Endothelial cell of umbilical vein (primary cell): ENCODE measurements around the gene IRF2BP2. TPM values are rescaled to one million over a fixed set of nuclear protein-coding genes. Genes with fewer than 3 reads are reported as not detected.

ENCODE experiments used
- BruUV-seq: library from RNA; stranded (reverse); fragments of 400-500 nt; replicated peaks from 2 replicates; lab custom pipeline; 2021; lab: Mats Ljungman, UMichigan
- CTCF ChIA-PET: fragments of 300-600, 350-600 bp; sonication (Branson Sonifier 250); formaldehyde crosslinking; loops from one replicate; lab custom pipeline; 2021; ENCODE audit warnings: antibody characterized with exemption, inconsistent platforms; lab: Charles Lee
- POLR2A ChIA-PET: fragments of 300-600, 350-600 bp; sonication (Branson Sonifier 250); formaldehyde crosslinking; loops from one replicate; lab custom pipeline; 2021; ENCODE audit warnings: antibody characterized with exemption, inconsistent platforms; lab: Charles Lee
- DNase-seq: peaks from one replicate; pipeline ENCODE4 v3.0.0-alpha.2; 2011; ENCODE audit warnings: low read depth, low spot score
- FAIRE-seq: peaks from 2 replicates; lab custom pipeline; 2011; peaks lifted over from hg19 to GRCh38; lab: Jason Lieb, UNC
- H2AFZ ChIP-seq: 2 replicates; pipeline ENCODE4 v1.6.0; 2012; ENCODE audit warnings: low read depth, low read length, control low read depth, inconsistent platforms
- H3K27ac ChIP-seq: 2 replicates; pipeline ENCODE4 v1.5.1; 2011; ENCODE audit warnings: low read depth, mild to moderate bottlenecking, control low read depth, low read length, moderate library complexity; ENCODE audit not compliant: insufficient read depth
- H3K27me3 ChIP-seq, 2 experiments: 2 replicates each; pipeline versions ENCODE4 v1.6.0 to v1.6.1; 2011; ENCODE audit warnings: low read length in 2 of 2, mixed read lengths in 1 of 2; ENCODE audit not compliant: control insufficient read depth in 2 of 2, insufficient read depth in 2 of 2
- H3K36me3 ChIP-seq, 2 experiments: 2 replicates in 1 of 2; 3 replicates in 1 of 2; pipeline ENCODE4 v1.5.1; 2011; ENCODE audit warnings: low read length in 2 of 2, mild to moderate bottlenecking in 1 of 2, moderate library complexity in 1 of 2; ENCODE audit not compliant: control insufficient read depth in 2 of 2, insufficient read depth in 2 of 2; ENCODE audit errors: extremely low read depth in 1 of 2
- H3K4me1 ChIP-seq: 3 replicates; pipeline ENCODE4 v1.5.1; 2011; ENCODE audit warnings: mild to moderate bottlenecking, low read length; ENCODE audit not compliant: control insufficient read depth, insufficient read depth; ENCODE audit errors: extremely low read depth
- H3K4me2 ChIP-seq: 2 replicates; pipeline ENCODE4 v1.6.1; 2011; ENCODE audit warnings: low read length, control low read depth, mixed read lengths; ENCODE audit not compliant: insufficient read depth
- H3K4me3 ChIP-seq, 3 experiments: fragments of 200-600 bp in 1 of 3; sonication (generic), shearing (Covaris generic) in 1 of 3; replicated peaks in 1 of 3; 2 replicates each; pipeline ENCODE4 v1.5.1; 2011 to 2016; ENCODE audit warnings: control low read depth in 3 of 3, low read length in 3 of 3, mild to moderate bottlenecking in 2 of 3, inconsistent platforms in 1 of 3, low read depth in 1 of 3, moderate library complexity in 1 of 3; ENCODE audit not compliant: insufficient read depth in 1 of 3
- H3K79me2 ChIP-seq: 2 replicates; pipeline ENCODE4 v1.6.0; 2012; ENCODE audit warnings: low read length, inconsistent platforms; ENCODE audit not compliant: control insufficient read depth, insufficient read depth
- H3K9ac ChIP-seq: replicated peaks from 2 replicates; pipeline ENCODE3; 2011; ENCODE audit warnings: low read length, control low read depth; ENCODE audit not compliant: insufficient read depth; ENCODE audit errors: extremely low read depth
- H3K9me1 ChIP-seq: replicated peaks from 3 replicates; pipeline ENCODE4 v1.6.0; 2011; ENCODE audit warnings: mild to moderate bottlenecking, low read length; ENCODE audit not compliant: control insufficient read depth, insufficient read depth; ENCODE audit errors: extremely low read depth
- H3K9me3 ChIP-seq: replicated peaks from 2 replicates; pipeline ENCODE4 v1.5.1; 2012; ENCODE audit warnings: low read length, inconsistent platforms; ENCODE audit not compliant: control insufficient read depth, insufficient read depth
- H4K20me1 ChIP-seq: replicated peaks from 2 replicates; pipeline ENCODE3; 2011; ENCODE audit warnings: mild to moderate bottlenecking, low read length; ENCODE audit not compliant: control insufficient read depth, insufficient read depth; ENCODE audit errors: extremely low read depth
- CTCF ChIP-seq, 2 donors: IDR thresholded peaks; 1 replicate in 1 of 2; 2 replicates in 1 of 2; pipeline ENCODE4 v1.5.1; 2011; ENCODE audit warnings: low read length in 2 of 2, mild to moderate bottlenecking in 2 of 2, moderate library complexity in 2 of 2, control low read depth in 1 of 2, inconsistent platforms in 1 of 2, low read depth in 1 of 2; ENCODE audit not compliant: insufficient read depth in 1 of 2; ENCODE audit errors: extremely low read depth in 1 of 2
- EZH2 ChIP-seq: IDR thresholded peaks from 2 replicates; pipeline ENCODE4 v1.6.1; 2012; ENCODE audit warnings: borderline replicate concordance, low read depth, mild to moderate bottlenecking, moderate library complexity, low read length, inconsistent platforms; ENCODE audit not compliant: severe bottlenecking
- FOS ChIP-seq: IDR thresholded peaks from 2 replicates; pipeline ENCODE4 v1.6.1; 2011; ENCODE audit warnings: mild to moderate bottlenecking, low read length, moderate library complexity, borderline replicate concordance; ENCODE audit not compliant: insufficient read depth
- GATA2 ChIP-seq: IDR thresholded peaks from 2 replicates; pipeline ENCODE4 v1.7.0; 2011; ENCODE audit warnings: low read depth, mild to moderate bottlenecking, moderate library complexity, mixed read lengths, low read length; ENCODE audit not compliant: insufficient read length, insufficient read depth
- JUN ChIP-seq: IDR thresholded peaks from 2 replicates; pipeline ENCODE4 v1.6.1; 2011; ENCODE audit warnings: borderline replicate concordance, low read depth; ENCODE audit not compliant: insufficient read length, insufficient read depth
- MYC ChIP-seq: IDR thresholded peaks from one replicate; pipeline ENCODE4 v1.6.1; 2011; ENCODE audit warnings: mild to moderate bottlenecking, low read depth, low read length
- POLR2A ChIP-seq: IDR thresholded peaks from 2 replicates; pipeline ENCODE4 v1.6.1; 2012; ENCODE audit warnings: low read depth, mild to moderate bottlenecking, control low read depth, low read length
- POLR2AphosphoS5 ChIP-seq: IDR thresholded peaks from 2 replicates; pipeline ENCODE4 v1.6.1; 2012; ENCODE audit warnings: low read depth, mild to moderate bottlenecking, control low read depth, low read length, moderate library complexity; ENCODE audit not compliant: insufficient read depth
- dilution Hi-C: fragments of 300-500 bp; cut with MboI; formaldehyde crosslinking; loops from one replicate; pipeline ENCODE4 v1.15.0; 2019; ENCODE audit warnings: low sequenced_read_pairs; ENCODE audit not compliant: extremely low pct_ligation_motif_present
- intact Hi-C: fragments of 100-400 bp; cut with micrococcal nuclease; formaldehyde crosslinking; loops from one replicate; pipeline ENCODE4 v1.10.0; 2022
- polyA plus RNA-seq, 4 experiments: library from polyadenylated mRNA; depleted of rRNA in 3 of 4; stranded (reverse) in 3 of 4; unstranded in 1 of 4; fragments of >200 nt; gene quantifications; 2 replicates each; pipeline versions ENCODE4 v1.2.1 to v1.2.3, GENCODE V29; 2011 to 2012; ENCODE audit warnings: missing spikeins in 1 of 4
- total RNA-seq: library from RNA; stranded (reverse); gene quantifications from 2 replicates; pipeline ENCODE4 v1.2.3, GENCODE V29; 2021
- TF ChIP-seq, protein P1 (sequence below): IDR thresholded peaks from 2 replicates; pipeline ENCODE4 v1.6.1; 2011; ENCODE audit not compliant: insufficient read depth, insufficient read length

IRF2BP2 gene
- total and polyA plus RNA-seq, 2 donors (not counting 3 experiments of a cell fraction or from before 2014, with no cell fraction given) = 66.6 to 109 TPM

- POLR2A ChIA-PET = no interaction called here
- Histone ChIP-seq H3K9me1 (no peaks in the 10 kb centered on the region), H3K9me3 (no peaks in the 10 kb centered on the region), H4K20me1 (no peaks in the 10 kb centered on the region), H3K36me3 (no peaks in the 10 kb centered on the region), H2AFZ (peak overlapping the region; percentile 72), H3K4me1 (peaks cover 13% of the 10 kb centered on the region), H3K79me2 (no peaks in the 10 kb centered on the region), H3K9ac (peak overlapping the region; percentile 28), H3K4me3 (no peak overlapping the region), H3K27ac (peak overlapping the region; percentile 58), H3K27me3 (no peaks in the 10 kb centered on the region), H3K4me2 (no peak overlapping the region)
- CTCF ChIA-PET = interaction anchor here (1.1 kb wide), 1 partner anchor 7 kb away, joined by 4 read pairs; no protein-coding TSS in a partner anchor
- intact Hi-C loops (no loop called here), dilution Hi-C loops (loop anchor here (25.0 kb wide), 1 partner anchor 368 kb away; no protein-coding TSS in a partner anchor)
- no TSS peak for BruUV-seq
- FAIRE-seq (peak; percentile 40), DNase-seq (peak; percentile 47)
- no peak for TF ChIP-seq JUN
- TF ChIP-seq FOS = peak; percentile 43
These were observed 9.1 kb upstream of the IRF2BP2 start for GRCh38 chr1:234619071-234619480.

DNA sequence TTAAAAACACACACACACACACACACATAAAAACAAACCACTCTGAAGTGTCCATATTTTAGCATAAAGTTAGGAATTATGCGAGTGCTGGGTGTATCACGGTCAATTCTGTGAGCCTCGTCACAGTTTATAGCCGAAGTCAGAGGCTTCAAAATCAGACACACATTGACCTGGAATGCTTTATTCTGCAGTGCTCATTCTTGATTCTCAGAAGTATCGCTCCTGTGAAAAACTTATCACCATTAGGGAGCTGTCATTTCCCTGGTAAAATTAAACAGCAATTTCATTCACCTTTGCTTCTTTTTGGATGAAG lies 8.7 kb upstream of the IRF2BP2 start:
- CTCF ChIA-PET = no interaction called here
- Histone ChIP-seq H3K9ac (peak overlapping the region; percentile 28), H3K4me1 (peaks cover 17% of the 10 kb centered on the region), H3K9me1 (no peaks in the 10 kb centered on the region), H3K4me3 (no peak overlapping the region), H3K79me2 (no peaks in the 10 kb centered on the region), H3K27me3 (no peaks in the 10 kb centered on the region), H2AFZ (peak overlapping the region; percentile 72), H3K9me3 (no peaks in the 10 kb centered on the region), H3K36me3 (no peaks in the 10 kb centered on the region), H3K27ac (peak overlapping the region; percentile 58), H4K20me1 (no peaks in the 10 kb centered on the region), H3K4me2 (peak overlapping the region; percentile 9)
- POLR2A ChIA-PET = no interaction called here
- intact Hi-C loops = no loop called here
- DNase-seq (no peak), FAIRE-seq (no peak)
- TSS peak; percentile 59 for BruUV-seq
- dilution Hi-C loops = loop anchor here (25.0 kb wide), 1 partner anchor 369 kb away; no protein-coding TSS in a partner anchor
- TF ChIP-seq POLR2AphosphoS5 (no peak), GATA2 (no peak), FOS (no peak), MYC (no peak), POLR2A (no peak), JUN (no peak), CTCF (IDR thresholded peaks at IDR 0.05; ENCODE audit: extremely low read depth in 1 of 2, insufficient read depth in 1 of 2, low read depth in 1 of 2, low read length in 2 of 2) (no peak), EZH2 (no peak)
- TF ChIP-seq, protein P1, sequence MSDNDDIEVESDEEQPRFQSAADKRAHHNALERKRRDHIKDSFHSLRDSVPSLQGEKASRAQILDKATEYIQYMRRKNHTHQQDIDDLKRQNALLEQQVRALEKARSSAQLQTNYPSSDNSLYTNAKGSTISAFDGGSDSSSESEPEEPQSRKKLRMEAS = no peak
